Posterior vena cava (tissue), 2 donors: ENCODE results near the gene NFX1. TPM values are rescaled to one million over a fixed set of nuclear protein-coding genes. Genes with fewer than 3 reads are reported as not detected.
"Not testable (repeated sequence)": the region's sequence is repeated elsewhere in the genome, so short reads cannot be mapped to it uniquely, and the experiment has no call there.

ENCODE experiments used
- DNase-seq: peaks from one replicate; pipeline ENCODE4 v3.0.0-alpha.2; 2020; ENCODE audit warnings: low spot score
- intact Hi-C, 2 donors: fragments of 100-400 bp; cut with DNase I; formaldehyde crosslinking; loops; one replicate each; pipeline versions ENCODE4 v1.14.1 to v1.14.2; 2022 to 2023
- total RNA-seq, 2 donors: library from RNA; stranded (reverse); fragmentation: NEBNext Ultra II Directional; extraction: Animal tissue kit (Norgen Biotek cat#: 25700); gene quantifications; one replicate each; pipeline ENCODE4 v1.2.1, GENCODE V29; 2021
- donor health status: DM: yes; HTN: yes; CAD: no.
- donor health status: DM: yes; HTN: yes; CAD: no.

Gene NFX1
- total RNA-seq, 2 donors from 2014 or later: 30.1 to 37.2 TPM

GRCh38 chr9:33379666-33380389 lies 89.5 kb downstream of the NFX1 start:
- peak; percentile 66 for DNase-seq
- intact Hi-C loops: loop anchor here in 1 of 2 donors (5.0 to 10.0 kb wide), 2 partner anchors 37 to 85 kb away; no protein-coding TSS in a partner anchor

- DNase-seq: peak; percentile 65
- intact Hi-C loops: no loop called here
Observed at GRCh38 chr9:33380390-33381094, 90.2 kb downstream of the NFX1 start.

- intact Hi-C loops: no loop called here
- DNase-seq: peak; percentile 49
Observed at GRCh38 chr9:33381231-33381791, 91.0 kb downstream of the NFX1 start.

GRCh38 chr9:33382397-33382796 lies 92.1 kb downstream of the NFX1 start:
- intact Hi-C loops: not testable (repeated sequence)
- DNase-seq: peak; percentile 23

GRCh38 chr9:33383396-33383795 lies 93.1 kb downstream of the NFX1 start:
- intact Hi-C loops: not testable (repeated sequence)
- peak; percentile 53 for DNase-seq

GRCh38 chr9:33385536-33385935 lies 95.2 kb downstream of the NFX1 start:
- intact Hi-C loops: not testable (repeated sequence)
- DNase-seq: peak; percentile 18

GRCh38 chr9:33385979-33386640 lies 95.8 kb downstream of the NFX1 start:
- intact Hi-C loops, DNase-seq: not testable (repeated sequence)

- DNase-seq, intact Hi-C loops: not testable (repeated sequence)
Observed at GRCh38 chr9:33386641-33386996, 96.3 kb downstream of the NFX1 start.

- intact Hi-C loops, DNase-seq: not testable (repeated sequence)
Observed at GRCh38 chr9:33386998-33387397, 96.7 kb downstream of the NFX1 start.

GRCh38 chr9:33388110-33388994 lies 98.0 kb downstream of the NFX1 start:
- intact Hi-C loops: no loop called here
- DNase-seq: no peak

GRCh38 chr9:33391111-33391771 lies 100.9 kb downstream of the NFX1 start:
- intact Hi-C loops, DNase-seq: not testable (repeated sequence)

- intact Hi-C loops, DNase-seq: not testable (repeated sequence)
Observed at GRCh38 chr9:33392591-33393021, 102.3 kb downstream of the NFX1 start.

- DNase-seq: no peak
- intact Hi-C loops: no loop called here
Observed at GRCh38 chr9:33393581-33393980, 103.3 kb downstream of the NFX1 start.

GRCh38 chr9:33393986-33394385 lies 103.7 kb downstream of the NFX1 start:
- intact Hi-C loops, DNase-seq: not testable (repeated sequence)

GRCh38 chr9:33395159-33395879 lies 105.0 kb downstream of the NFX1 start:
- DNase-seq, intact Hi-C loops: not testable (repeated sequence)

GRCh38 chr9:33397801-33398200 lies 107.5 kb downstream of the NFX1 start:
- intact Hi-C loops, DNase-seq: not testable (repeated sequence)

- intact Hi-C loops, DNase-seq: not testable (repeated sequence)
Observed at GRCh38 chr9:33399047-33399446, 108.7 kb downstream of the NFX1 start.

GRCh38 chr9:33401809-33402208 lies 111.5 kb downstream of the NFX1 start:
- DNase-seq, intact Hi-C loops: not testable (repeated sequence)
